AG09309 (cell line): ENCODE results near the gene ATF6.

ENCODE experiments used
- DNase-seq: peaks from one replicate; pipeline ENCODE4 v3.0.0-alpha.2; 2010; ENCODE audit warnings: low read depth
- H3K4me3 ChIP-seq: 2 replicates; pipeline ENCODE4 v1.5.1; 2011; ENCODE audit warnings: mild to moderate bottlenecking, low read depth, low read length, moderate library complexity; ENCODE audit not compliant: control insufficient read depth
- TF ChIP-seq, protein P1 (sequence below): IDR thresholded peaks from 2 replicates; pipeline ENCODE4 v1.5.1; 2011; ENCODE audit warnings: mild to moderate bottlenecking, low read depth, low read length, inconsistent platforms; ENCODE audit not compliant: insufficient read depth, control insufficient read depth; ENCODE audit errors: missing control alignments

The ATF6 gene

DNA sequence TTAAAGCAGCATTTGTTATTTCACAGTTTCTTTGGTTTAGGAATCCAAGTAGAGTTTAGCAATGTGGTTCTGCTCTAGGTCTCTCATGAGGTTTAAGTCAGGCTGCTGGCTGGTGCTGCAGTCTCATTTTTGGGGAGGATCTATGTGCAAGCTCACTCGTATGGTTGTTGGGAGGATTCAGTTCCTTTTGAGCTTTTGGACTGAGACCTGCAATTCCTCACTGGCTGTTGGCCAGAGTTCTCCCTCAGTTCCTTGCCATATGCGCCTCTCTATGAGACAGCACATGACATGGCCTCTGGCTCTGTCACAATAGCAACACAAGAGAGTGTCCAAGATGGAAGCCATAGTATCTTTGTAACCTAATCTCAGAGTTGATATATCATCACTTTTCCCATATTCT lies 166.5 kb downstream of the ATF6 start:
- TF ChIP-seq, protein P1, sequence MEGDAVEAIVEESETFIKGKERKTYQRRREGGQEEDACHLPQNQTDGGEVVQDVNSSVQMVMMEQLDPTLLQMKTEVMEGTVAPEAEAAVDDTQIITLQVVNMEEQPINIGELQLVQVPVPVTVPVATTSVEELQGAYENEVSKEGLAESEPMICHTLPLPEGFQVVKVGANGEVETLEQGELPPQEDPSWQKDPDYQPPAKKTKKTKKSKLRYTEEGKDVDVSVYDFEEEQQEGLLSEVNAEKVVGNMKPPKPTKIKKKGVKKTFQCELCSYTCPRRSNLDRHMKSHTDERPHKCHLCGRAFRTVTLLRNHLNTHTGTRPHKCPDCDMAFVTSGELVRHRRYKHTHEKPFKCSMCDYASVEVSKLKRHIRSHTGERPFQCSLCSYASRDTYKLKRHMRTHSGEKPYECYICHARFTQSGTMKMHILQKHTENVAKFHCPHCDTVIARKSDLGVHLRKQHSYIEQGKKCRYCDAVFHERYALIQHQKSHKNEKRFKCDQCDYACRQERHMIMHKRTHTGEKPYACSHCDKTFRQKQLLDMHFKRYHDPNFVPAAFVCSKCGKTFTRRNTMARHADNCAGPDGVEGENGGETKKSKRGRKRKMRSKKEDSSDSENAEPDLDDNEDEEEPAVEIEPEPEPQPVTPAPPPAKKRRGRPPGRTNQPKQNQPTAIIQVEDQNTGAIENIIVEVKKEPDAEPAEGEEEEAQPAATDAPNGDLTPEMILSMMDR = no peak
- no peak overlapping the region for H3K4me3 ChIP-seq
- DNase-seq = no peak

DNA sequence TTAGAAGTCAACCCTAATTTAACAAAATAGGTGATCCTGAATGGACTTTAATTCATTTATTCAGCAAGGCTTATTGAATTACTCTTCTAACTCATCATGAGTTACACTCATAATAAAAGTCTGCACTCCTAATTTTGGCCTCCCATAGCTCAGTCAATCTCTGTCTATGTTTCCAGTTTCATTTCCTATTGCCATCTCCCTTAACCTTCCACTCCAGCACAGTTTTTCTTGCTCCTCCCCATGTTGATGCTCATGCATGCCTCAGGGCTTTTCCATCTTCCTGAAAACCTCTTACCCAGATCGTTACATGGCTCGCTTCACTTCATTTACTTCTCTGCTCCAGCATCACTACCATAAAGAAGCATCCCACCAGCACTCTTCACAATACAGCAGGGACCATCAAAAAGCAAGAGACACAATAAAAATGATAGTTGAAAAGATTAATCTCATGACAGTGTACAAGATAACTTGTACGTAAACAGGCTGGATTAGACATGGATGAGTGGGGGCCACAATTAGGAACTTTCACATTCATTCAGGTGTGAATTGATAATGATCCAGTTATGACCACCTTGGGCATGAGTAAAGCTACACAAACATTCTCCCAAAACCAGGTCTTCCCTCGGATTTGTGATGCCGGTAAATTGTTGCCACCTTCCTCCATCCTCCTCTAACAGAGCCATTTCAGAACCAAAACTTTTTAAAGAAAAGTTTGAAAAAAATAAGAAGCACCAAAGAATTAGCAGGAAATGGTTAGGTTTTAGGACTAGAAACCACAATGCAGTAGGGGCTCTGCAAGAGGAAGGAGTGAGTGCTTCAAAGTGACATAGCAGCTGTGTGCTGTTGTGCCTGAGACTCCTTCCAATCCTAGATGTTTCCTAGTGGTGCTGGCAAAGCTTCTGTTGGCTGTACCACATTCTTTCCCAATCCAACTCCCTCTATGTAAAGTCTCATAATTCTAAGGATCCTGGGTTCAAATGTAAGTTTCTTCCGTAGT lies 167.8 kb downstream of the ATF6 start:
- H3K4me3 ChIP-seq = no peak overlapping the region
- TF ChIP-seq, protein P1 = no peak
- no peak for DNase-seq

DNA sequence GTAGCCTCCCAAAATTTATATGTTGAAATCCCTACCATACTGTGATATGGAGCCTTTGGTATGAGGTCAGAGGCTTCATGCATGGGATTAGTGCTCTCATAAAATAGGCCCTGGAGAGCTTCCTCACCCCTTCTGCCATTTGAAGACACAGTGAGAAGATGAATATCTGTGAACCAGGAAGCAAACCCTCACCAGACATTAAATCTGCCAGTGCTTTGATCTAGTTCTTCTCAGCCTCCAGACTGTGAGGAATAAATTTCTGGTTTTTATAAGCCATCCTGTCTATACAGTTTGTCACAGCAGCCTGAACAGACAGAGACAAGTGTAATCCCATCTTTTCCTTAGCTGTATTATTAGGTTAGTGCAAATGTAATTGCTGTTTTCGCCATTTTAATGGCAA lies 169.1 kb downstream of the ATF6 start:
- no peak overlapping the region for H3K4me3 ChIP-seq
- no peak for DNase-seq
- TF ChIP-seq, protein P1 = no peak

DNA sequence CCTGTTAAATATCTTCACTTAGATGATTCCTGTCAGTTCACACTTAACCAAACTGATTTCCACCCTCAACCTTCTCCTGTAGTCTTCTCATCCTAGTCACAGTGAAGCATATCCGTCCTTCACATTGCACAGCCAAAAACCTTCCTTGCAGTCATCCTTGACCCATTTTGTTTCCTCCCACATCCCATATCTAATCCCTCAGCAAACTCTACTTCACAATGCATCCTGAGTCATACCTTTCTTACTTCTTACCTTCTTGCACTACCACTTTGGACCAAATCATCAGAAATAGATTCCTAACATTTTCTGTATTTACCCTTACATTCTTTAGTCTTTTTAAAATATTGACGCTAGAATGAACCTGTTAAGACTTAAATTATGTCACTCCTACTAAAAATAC lies 170.7 kb downstream of the ATF6 start:
- DNase-seq = no peak
- TF ChIP-seq, protein P1 = no peak
- no peak overlapping the region for H3K4me3 ChIP-seq

DNA sequence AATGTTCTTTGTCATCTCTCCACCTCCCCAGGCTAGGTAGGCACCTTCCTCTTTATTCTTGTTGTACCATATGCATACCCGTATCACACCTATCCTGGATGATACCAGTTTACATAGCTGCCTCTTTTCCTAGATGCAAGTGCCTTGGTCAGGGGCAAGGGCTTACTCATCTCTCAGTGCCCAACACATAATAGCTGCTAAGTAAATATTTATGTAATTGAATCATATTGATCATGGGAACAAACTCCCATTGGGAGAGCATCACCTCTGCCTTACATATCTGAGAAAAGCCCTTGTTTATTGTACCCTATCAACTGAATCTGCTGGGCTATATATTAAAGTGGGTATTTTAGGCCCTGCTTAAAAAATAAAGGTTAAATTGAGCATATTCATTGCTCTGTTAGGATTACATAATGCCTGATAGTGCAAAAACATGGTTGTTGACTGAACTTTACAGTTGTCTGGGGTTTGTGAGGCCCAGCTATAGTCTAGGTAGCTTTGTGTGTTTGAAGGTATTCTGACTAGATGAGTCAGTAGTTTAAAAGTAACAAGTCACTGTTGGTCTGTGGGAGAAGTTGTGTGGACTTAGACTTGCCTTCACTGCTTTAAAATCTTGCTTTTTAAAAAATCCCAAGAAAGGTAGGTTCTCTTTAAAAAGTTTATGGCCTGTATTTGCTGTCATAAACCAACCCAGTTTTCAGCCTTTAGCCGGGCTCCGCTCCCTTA lies 174.9 kb downstream of the ATF6 start:
- no peak overlapping the region for H3K4me3 ChIP-seq
- TF ChIP-seq, protein P1 = no peak
- no peak for DNase-seq

DNA sequence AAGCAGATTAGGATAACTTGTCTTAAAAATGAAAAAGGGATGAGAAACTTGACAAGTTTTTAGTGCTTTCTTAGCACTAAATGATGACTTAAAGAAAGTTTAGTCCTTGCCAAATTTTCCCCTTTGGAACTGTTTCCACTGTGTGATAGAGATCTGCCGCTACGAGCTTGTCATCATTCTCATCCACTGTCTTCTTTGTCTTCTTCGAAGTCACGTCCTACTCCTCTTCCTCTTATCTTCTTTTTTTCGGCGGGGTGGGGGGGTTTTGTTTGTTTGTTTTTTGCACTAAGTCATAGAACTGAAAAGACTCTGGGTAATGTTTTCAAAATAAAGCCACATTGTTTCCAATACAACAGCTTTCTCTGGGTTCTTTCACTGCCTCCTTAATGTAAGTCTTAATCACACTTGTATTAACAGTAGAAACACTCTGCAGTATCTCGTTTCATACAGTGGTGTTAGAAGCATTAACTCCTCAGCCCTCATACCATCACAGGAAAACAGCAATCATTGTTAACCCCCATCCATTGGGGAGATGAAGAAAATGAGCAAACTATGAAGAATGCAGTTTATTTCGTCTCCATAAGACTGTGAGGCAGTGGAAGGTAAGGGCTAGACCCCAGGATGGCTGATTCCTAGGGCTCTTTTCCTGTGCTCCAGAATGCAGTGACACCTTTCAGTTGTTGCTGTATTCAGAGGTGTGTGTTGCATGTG lies 175.8 kb downstream of the ATF6 start:
- no peak overlapping the region for H3K4me3 ChIP-seq
- TF ChIP-seq, protein P1 = no peak
- DNase-seq = no peak
